ENCODE measurements around the gene IGFN1.

DNA sequence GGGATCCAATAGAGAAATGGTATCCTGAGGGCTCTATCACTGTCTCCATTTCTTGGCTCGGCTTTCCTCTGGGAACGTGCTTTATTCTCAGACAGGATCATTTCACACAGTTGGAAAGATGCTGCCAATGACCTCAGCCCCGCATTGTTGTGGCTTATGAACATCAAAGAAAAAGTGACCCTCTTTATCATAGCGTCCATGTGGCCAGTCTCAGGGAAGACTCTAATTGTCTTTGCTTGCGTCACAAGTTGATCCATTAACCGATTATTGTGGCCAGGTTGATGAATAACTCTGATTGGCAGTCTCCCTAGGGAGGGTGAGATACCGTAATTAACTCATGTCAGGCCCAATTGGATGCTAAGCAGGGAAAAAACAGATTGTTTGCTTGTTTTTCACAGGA lies 26.0 kb upstream of the IGFN1 start:
- TF ChIP-seq, protein P1, sequence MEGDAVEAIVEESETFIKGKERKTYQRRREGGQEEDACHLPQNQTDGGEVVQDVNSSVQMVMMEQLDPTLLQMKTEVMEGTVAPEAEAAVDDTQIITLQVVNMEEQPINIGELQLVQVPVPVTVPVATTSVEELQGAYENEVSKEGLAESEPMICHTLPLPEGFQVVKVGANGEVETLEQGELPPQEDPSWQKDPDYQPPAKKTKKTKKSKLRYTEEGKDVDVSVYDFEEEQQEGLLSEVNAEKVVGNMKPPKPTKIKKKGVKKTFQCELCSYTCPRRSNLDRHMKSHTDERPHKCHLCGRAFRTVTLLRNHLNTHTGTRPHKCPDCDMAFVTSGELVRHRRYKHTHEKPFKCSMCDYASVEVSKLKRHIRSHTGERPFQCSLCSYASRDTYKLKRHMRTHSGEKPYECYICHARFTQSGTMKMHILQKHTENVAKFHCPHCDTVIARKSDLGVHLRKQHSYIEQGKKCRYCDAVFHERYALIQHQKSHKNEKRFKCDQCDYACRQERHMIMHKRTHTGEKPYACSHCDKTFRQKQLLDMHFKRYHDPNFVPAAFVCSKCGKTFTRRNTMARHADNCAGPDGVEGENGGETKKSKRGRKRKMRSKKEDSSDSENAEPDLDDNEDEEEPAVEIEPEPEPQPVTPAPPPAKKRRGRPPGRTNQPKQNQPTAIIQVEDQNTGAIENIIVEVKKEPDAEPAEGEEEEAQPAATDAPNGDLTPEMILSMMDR (IDR thresholded peaks at IDR 0.05; ENCODE audit: poor library complexity, severe bottlenecking): no peak
- TF ChIP-seq RAD21 (conservative IDR thresholded peaks at IDR 0.05): no peak
